HG02759 (cell line): Measurements from ENCODE around the gene TP73.

Experiments used
- ATAC-seq: cut with Tn5 transposase; IDR thresholded peaks from one replicate; pipeline ENCODE4 v1.9.1; 2021; ENCODE audit warnings: mild to moderate bottlenecking, moderate library complexity; ENCODE audit not compliant: unreplicated experiment

The TP73 gene

GRCh38 chr1:3756394-3756793 is 104.1 kb downstream of the TP73 start:
- no peak for ATAC-seq

GRCh38 chr1:3759164-3759563 is 106.8 kb downstream of the TP73 start:
- no peak for ATAC-seq

GRCh38 chr1:3759796-3760195 is 107.5 kb downstream of the TP73 start:
- no peak for ATAC-seq

- ATAC-seq = no peak
Observed at GRCh38 chr1:3761296-3762010, 109.1 kb downstream of the TP73 start.

GRCh38 chr1:3762151-3762872 is 110.0 kb downstream of the TP73 start:
- ATAC-seq = no peak

- no peak for ATAC-seq
Observed at GRCh38 chr1:3762873-3763228, 110.5 kb downstream of the TP73 start.

GRCh38 chr1:3763351-3764125 is 111.2 kb downstream of the TP73 start:
- no peak for ATAC-seq

GRCh38 chr1:3767328-3767925 is 115.1 kb downstream of the TP73 start:
- no peak for ATAC-seq

GRCh38 chr1:3768811-3769390 is 116.6 kb downstream of the TP73 start:
- ATAC-seq = no peak

- no peak for ATAC-seq
Observed at GRCh38 chr1:3770047-3770765, 117.9 kb downstream of the TP73 start.

- no peak for ATAC-seq
Observed at GRCh38 chr1:3771108-3772026, 119.1 kb downstream of the TP73 start.

GRCh38 chr1:3772027-3772714 is 119.9 kb downstream of the TP73 start:
- ATAC-seq = peak; percentile 63

- ATAC-seq = peak; percentile 27
Observed at GRCh38 chr1:3772715-3773571, 120.6 kb downstream of the TP73 start, which contains the start of gene SMIM1. Gene SMIM1, plus strand, starts transcription at chr1:3772749. Its CDS starts 2,625 bp downstream, at chr1:3775374.

- ATAC-seq = no peak
Observed at GRCh38 chr1:3773572-3774275, 121.4 kb downstream of the TP73 start.

GRCh38 chr1:3774276-3774945 is 122.1 kb downstream of the TP73 start:
- no peak for ATAC-seq

GRCh38 chr1:3774946-3775489 is 122.7 kb downstream of the TP73 start:
- ATAC-seq = no peak
